Stimulated activated memory B cell treated with anti-CD40 and anti-IgM and Interleukin-4, amounts not matched to agents 10 μg/mL and 1 μg/mL and 100 μg/mL, for 72 hours (primary cell): ENCODE data around the gene MARCOL.

Source experiments
- ATAC-seq: fragments of 150-1000 bp; cut with Tn5 transposase; 2 replicates; pipeline ENCODE4 v1.10.0; 2021
- H3K27ac Mint-ChIP-seq: one replicate; pipeline ENCODE4 v1.8.0; 2022; ENCODE audit warnings: mild to moderate bottlenecking, mixed read lengths
- H3K27me3 Mint-ChIP-seq: one replicate; pipeline ENCODE4 v1.8.0; 2022; ENCODE audit warnings: mixed read lengths
- H3K36me3 Mint-ChIP-seq: one replicate; pipeline ENCODE4 v1.8.0; 2022; ENCODE audit warnings: mixed read lengths
- H3K4me1 Mint-ChIP-seq: one replicate; pipeline ENCODE4 v1.8.0; 2022; ENCODE audit warnings: mixed read lengths
- H3K4me3 Mint-ChIP-seq: one replicate; pipeline ENCODE4 v1.8.0; 2022; ENCODE audit warnings: mild to moderate bottlenecking, moderate library complexity, mixed read lengths
- H3K9me3 Mint-ChIP-seq: one replicate; pipeline ENCODE4 v1.8.0; 2022; ENCODE audit warnings: mixed read lengths

Gene MARCOL

GRCh38 chr5:148238418-148238794 is at the start of gene MARCOL:
TSS of gene MARCOL (plus strand) at chr5:148238525. CDS start at chr5:148238598, 73 bp downstream.
- Mint-ChIP-seq H3K36me3 (no peaks in the 10 kb centered on the region), H3K4me3 (no peak within 1 kb of the TSS), H3K4me1 (no peaks in the 10 kb centered on the region), H3K27ac (no peak within 1 kb of the TSS), H3K27me3 (no peaks in the 10 kb centered on the region), H3K9me3 (no peaks in the 10 kb centered on the region)
- no peak for ATAC-seq

- peaks cover 9% of the 10 kb centered on the region for H3K27me3 Mint-ChIP-seq
- ATAC-seq, result no peak
- no peaks in the 10 kb centered on the region for H3K36me3 Mint-ChIP-seq
- no peak overlapping the region for H3K27ac Mint-ChIP-seq
- H3K9me3 Mint-ChIP-seq, result no peaks in the 10 kb centered on the region
- no peaks in the 10 kb centered on the region for H3K4me1 Mint-ChIP-seq
- H3K4me3 Mint-ChIP-seq, result no peak overlapping the region
These were observed 47.3 kb upstream of the MARCOL start for GRCh38 chr5:148191010-148191409.

GRCh38 chr5:148193202-148193601 is 45.1 kb upstream of the MARCOL start:
- H3K36me3 Mint-ChIP-seq, result no peaks in the 10 kb centered on the region
- no peaks in the 10 kb centered on the region for H3K27me3 Mint-ChIP-seq
- ATAC-seq, result no peak
- no peaks in the 10 kb centered on the region for H3K9me3 Mint-ChIP-seq
- no peak overlapping the region for H3K4me3 Mint-ChIP-seq
- no peak overlapping the region for H3K27ac Mint-ChIP-seq
- no peaks in the 10 kb centered on the region for H3K4me1 Mint-ChIP-seq

GRCh38 chr5:148201151-148201550 is 37.2 kb upstream of the MARCOL start:
- no peaks in the 10 kb centered on the region for H3K36me3 Mint-ChIP-seq
- no peaks in the 10 kb centered on the region for H3K9me3 Mint-ChIP-seq
- H3K27ac Mint-ChIP-seq, result no peak overlapping the region
- H3K4me1 Mint-ChIP-seq, result no peaks in the 10 kb centered on the region
- no peak overlapping the region for H3K4me3 Mint-ChIP-seq
- ATAC-seq, result no peak
- H3K27me3 Mint-ChIP-seq, result no peaks in the 10 kb centered on the region

- H3K4me3 Mint-ChIP-seq, result no peak within 1 kb of the TSS
- no peaks in the 10 kb centered on the region for H3K9me3 Mint-ChIP-seq
- ATAC-seq, result no peak
- H3K36me3 Mint-ChIP-seq, result no peaks in the 10 kb centered on the region
- H3K4me1 Mint-ChIP-seq, result no peaks in the 10 kb centered on the region
- H3K27me3 Mint-ChIP-seq, result no peaks in the 10 kb centered on the region
- H3K27ac Mint-ChIP-seq, result no peak within 1 kb of the TSS
These were observed 35.7 kb upstream of the MARCOL start, which contains the start of gene SPINK6 for GRCh38 chr5:148202531-148203203. TSS of gene SPINK6 (plus strand) at chr5:148203042. CDS start at chr5:148203097, 55 bp downstream.

- H3K27ac Mint-ChIP-seq, result no peak overlapping the region
- H3K4me1 Mint-ChIP-seq, result no peaks in the 10 kb centered on the region
- H3K27me3 Mint-ChIP-seq, result no peaks in the 10 kb centered on the region
- H3K4me3 Mint-ChIP-seq, result no peak overlapping the region
- H3K9me3 Mint-ChIP-seq, result no peaks in the 10 kb centered on the region
- no peak for ATAC-seq
- no peaks in the 10 kb centered on the region for H3K36me3 Mint-ChIP-seq
These were observed 33.1 kb upstream of the MARCOL start for GRCh38 chr5:148205044-148205806.

GRCh38 chr5:148205865-148206264 is 32.5 kb upstream of the MARCOL start:
- Mint-ChIP-seq H3K36me3 (no peaks in the 10 kb centered on the region), H3K9me3 (no peaks in the 10 kb centered on the region), H3K27ac (no peak overlapping the region), H3K27me3 (no peaks in the 10 kb centered on the region), H3K4me3 (no peak overlapping the region), H3K4me1 (no peaks in the 10 kb centered on the region)
- ATAC-seq, result no peak

- no peaks in the 10 kb centered on the region for H3K36me3 Mint-ChIP-seq
- H3K27ac Mint-ChIP-seq, result no peak overlapping the region
- no peak overlapping the region for H3K4me3 Mint-ChIP-seq
- no peaks in the 10 kb centered on the region for H3K27me3 Mint-ChIP-seq
- H3K4me1 Mint-ChIP-seq, result no peaks in the 10 kb centered on the region
- ATAC-seq, result no peak
- H3K9me3 Mint-ChIP-seq, result no peaks in the 10 kb centered on the region
These were observed 31.7 kb upstream of the MARCOL start for GRCh38 chr5:148206620-148207019.

- Mint-ChIP-seq H3K27ac (no peak overlapping the region), H3K27me3 (no peaks in the 10 kb centered on the region)
- ATAC-seq, result no peak
These were observed 30.1 kb upstream of the MARCOL start for GRCh38 chr5:148208226-148208625.

GRCh38 chr5:148209151-148209770 is 29.1 kb upstream of the MARCOL start:
- Mint-ChIP-seq H3K27me3 (no peaks in the 10 kb centered on the region), H3K4me1 (no peaks in the 10 kb centered on the region), H3K27ac (no peak overlapping the region), H3K36me3 (no peaks in the 10 kb centered on the region), H3K9me3 (no peaks in the 10 kb centered on the region), H3K4me3 (no peak overlapping the region)
- no peak for ATAC-seq

More at GRCh38 chr5:148208226-148208625, 30.1 kb upstream of the MARCOL start:
- Mint-ChIP-seq H3K4me3 (no peak overlapping the region), H3K4me1 (no peaks in the 10 kb centered on the region), H3K9me3 (no peaks in the 10 kb centered on the region), H3K36me3 (no peaks in the 10 kb centered on the region)

GRCh38 chr5:148214665-148215185 is 23.6 kb upstream of the MARCOL start:
- H3K27ac Mint-ChIP-seq, result no peak overlapping the region
- H3K4me3 Mint-ChIP-seq, result no peak overlapping the region
- no peak for ATAC-seq
- no peaks in the 10 kb centered on the region for H3K27me3 Mint-ChIP-seq
- H3K4me1 Mint-ChIP-seq, result no peaks in the 10 kb centered on the region
- H3K9me3 Mint-ChIP-seq, result peaks cover 2% of the 10 kb centered on the region
- no peaks in the 10 kb centered on the region for H3K36me3 Mint-ChIP-seq

GRCh38 chr5:148221508-148221907 is 16.8 kb upstream of the MARCOL start:
- peaks cover 16% of the 10 kb centered on the region for H3K27me3 Mint-ChIP-seq
- peaks cover 2% of the 10 kb centered on the region for H3K9me3 Mint-ChIP-seq
- H3K4me3 Mint-ChIP-seq, result no peak overlapping the region
- H3K27ac Mint-ChIP-seq, result no peak overlapping the region
- H3K4me1 Mint-ChIP-seq, result no peaks in the 10 kb centered on the region
- H3K36me3 Mint-ChIP-seq, result no peaks in the 10 kb centered on the region
- no peak for ATAC-seq

GRCh38 chr5:148224117-148224742 is 14.1 kb upstream of the MARCOL start:
- Mint-ChIP-seq H3K9me3 (no peaks in the 10 kb centered on the region), H3K27ac (no peak overlapping the region), H3K36me3 (no peaks in the 10 kb centered on the region), H3K27me3 (peaks cover 28% of the 10 kb centered on the region), H3K4me1 (no peaks in the 10 kb centered on the region), H3K4me3 (no peak overlapping the region)
- ATAC-seq, result no peak

- peaks cover 28% of the 10 kb centered on the region for H3K27me3 Mint-ChIP-seq
- no peak overlapping the region for H3K4me3 Mint-ChIP-seq
These were observed 9.8 kb upstream of the MARCOL start for GRCh38 chr5:148228392-148228984.

GRCh38 chr5:148229840-148230239 is 8.5 kb upstream of the MARCOL start:
- Mint-ChIP-seq H3K36me3 (no peaks in the 10 kb centered on the region), H3K9me3 (no peaks in the 10 kb centered on the region), H3K27ac (no peak overlapping the region), H3K4me3 (no peak overlapping the region), H3K27me3 (peaks cover 28% of the 10 kb centered on the region), H3K4me1 (no peaks in the 10 kb centered on the region)
- ATAC-seq, result no peak

More at GRCh38 chr5:148228392-148228984, 9.8 kb upstream of the MARCOL start:
- no peaks in the 10 kb centered on the region for H3K4me1 Mint-ChIP-seq
- H3K9me3 Mint-ChIP-seq, result no peaks in the 10 kb centered on the region
- ATAC-seq, result no peak
- H3K27ac Mint-ChIP-seq, result no peak overlapping the region
- no peaks in the 10 kb centered on the region for H3K36me3 Mint-ChIP-seq
